GM12872 (cell line): Measurements from ENCODE around the gene GNA15.

ENCODE experiments used
- CTCF ChIP-seq: IDR thresholded peaks from 3 replicates; pipeline ENCODE4 v1.5.1; 2011; ENCODE audit warnings: low read depth, mild to moderate bottlenecking, low read length, moderate library complexity; ENCODE audit not compliant: insufficient read depth

GNA15 gene

GRCh38 chr19:3149089-3149488 is 13.3 kb downstream of the GNA15 start:
- no peak for TF ChIP-seq CTCF

GRCh38 chr19:3149526-3150505 is 14.0 kb downstream of the GNA15 start:
- no peak for TF ChIP-seq CTCF

- TF ChIP-seq CTCF = no peak
Observed at GRCh38 chr19:3150739-3151329, 15.0 kb downstream of the GNA15 start.

GRCh38 chr19:3151563-3152418 is 16.0 kb downstream of the GNA15 start:
- no peak for TF ChIP-seq CTCF

- TF ChIP-seq CTCF = no peak
Observed at GRCh38 chr19:3152419-3152780, 16.6 kb downstream of the GNA15 start.

- no peak for TF ChIP-seq CTCF
Observed at GRCh38 chr19:3153286-3154230, 17.7 kb downstream of the GNA15 start.
